Measurements from ENCODE around the gene ALG11.
"Not testable (repeated sequence)": the region's sequence is repeated elsewhere in the genome, so short reads cannot be mapped to it uniquely, and the experiment has no call there.

Gene ALG11

DNA sequence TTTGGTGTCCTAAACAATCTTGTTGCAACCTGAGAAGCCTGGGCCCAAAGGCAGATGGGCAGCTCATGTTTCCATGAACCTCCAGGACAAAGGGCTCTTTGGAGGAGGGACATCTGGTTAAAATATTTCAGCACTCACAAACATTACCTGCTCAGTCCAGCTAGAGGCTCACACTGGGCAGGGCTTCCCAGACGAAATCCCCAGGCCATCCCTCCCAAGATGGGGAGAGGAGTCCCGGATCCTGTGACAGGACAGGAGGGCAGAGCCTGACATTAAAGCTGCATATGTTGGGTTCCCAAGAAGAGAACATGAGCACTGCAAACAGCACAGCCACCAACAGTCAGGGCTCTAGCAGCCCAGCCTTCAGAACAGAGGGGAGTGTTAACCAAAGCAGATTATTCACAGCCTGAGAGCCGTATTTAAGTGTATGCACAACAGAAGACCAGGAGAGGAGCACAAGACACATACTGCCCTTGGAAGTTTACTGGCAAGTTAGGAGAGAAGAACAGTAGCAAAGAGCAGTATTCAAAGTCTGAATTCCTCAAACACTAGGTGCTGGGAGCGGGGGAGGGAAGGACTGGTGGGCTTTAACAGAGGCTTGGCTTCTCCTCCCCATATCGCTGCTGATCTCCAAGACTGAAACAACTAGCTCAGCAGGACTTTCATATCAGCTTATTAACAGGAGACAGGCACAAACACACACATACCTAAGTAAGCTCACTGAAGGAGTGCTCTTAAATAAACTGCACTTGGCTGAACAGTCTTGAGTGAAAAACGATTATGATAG is 13.3 kb upstream of the ALG11 start:
- DNase-seq: no peak

DNA sequence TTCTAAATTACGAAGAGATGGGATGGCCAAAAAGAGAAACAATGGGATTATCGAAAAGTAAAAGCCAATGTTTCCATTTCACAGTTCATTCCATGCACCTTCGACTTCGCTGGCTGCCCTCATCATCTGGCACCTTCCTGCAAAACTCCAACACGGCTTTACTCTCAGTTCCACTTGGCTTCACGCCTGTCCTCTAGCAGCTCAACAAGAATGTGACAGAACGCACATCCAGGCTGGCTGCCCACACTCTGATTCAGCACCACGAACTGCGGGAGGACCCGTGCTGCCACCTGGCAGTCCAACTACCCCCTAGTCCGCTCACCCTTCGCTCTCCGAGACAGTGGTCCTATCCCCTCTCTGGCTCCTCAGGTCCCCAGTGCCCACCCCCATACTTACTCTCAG is 12.7 kb upstream of the ALG11 start:
- DNase-seq: no peak

DNA sequence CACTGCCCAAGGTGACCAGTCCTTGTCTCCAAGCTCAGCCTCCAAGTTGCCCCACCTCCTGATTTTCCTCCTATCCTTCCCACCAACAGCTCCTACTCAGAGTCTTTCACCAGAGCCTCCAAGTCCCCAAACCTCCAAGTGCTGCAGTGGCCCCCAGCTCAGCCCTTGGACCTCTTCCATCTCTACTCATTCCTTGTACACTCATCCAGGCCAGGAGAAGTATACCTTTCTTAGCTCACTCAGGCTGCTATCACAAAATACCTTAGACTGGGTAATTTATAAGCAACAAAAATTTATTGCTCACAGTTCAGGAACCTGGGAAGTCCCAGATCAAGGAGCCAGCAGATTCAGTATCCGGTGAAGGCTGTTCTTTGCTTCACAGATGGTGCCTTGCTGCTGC is 12.3 kb upstream of the ALG11 start:
- no peak for DNase-seq

DNA sequence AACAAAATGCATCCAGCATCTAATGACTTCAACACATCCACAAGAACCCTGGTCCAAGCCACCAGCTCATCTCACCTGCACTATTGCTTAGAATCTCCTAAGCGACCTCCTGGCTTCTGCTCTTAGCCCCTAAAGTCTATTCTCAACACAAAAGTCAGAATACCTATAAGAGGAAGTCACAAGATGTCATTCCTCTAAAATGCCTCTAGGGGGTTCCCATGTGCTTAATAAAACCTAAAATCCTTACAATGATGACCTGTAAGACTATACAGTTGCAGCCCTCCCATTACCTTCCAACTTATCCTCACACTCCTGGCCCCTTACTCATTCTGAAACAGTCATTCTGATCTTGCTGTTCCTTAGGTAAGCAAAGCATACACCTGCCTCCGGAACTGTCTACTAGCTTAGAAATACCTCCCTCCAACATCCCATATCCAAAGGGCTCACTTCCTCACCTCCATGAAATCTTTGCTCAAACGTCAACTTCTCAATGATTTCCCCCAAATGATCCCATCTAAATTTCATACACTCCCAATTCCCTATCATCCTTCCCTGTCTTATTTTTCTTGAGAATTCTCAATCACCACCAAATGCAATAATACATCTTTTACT is 11.0 kb upstream of the ALG11 start:
- no peak for DNase-seq

DNA sequence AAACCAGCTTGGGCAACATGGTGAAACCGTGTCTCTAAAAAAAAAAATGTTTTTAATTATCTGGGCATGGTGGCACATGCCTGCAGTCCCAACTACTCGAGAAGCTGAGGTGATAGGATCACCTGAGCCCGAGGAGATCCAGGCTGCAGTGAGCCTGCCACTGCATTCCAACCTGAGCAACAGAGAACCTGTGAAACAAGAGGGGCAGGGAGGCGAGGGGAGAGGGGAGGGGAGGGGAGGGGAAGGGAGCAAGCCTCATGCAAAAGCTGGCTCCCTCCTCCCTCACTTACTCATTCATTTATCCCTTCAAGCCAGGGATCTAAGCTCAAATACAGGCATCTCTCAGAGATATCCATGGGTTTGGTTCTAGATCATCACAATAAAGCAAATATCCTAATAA is 9.8 kb upstream of the ALG11 start:
- no peak for DNase-seq

DNA sequence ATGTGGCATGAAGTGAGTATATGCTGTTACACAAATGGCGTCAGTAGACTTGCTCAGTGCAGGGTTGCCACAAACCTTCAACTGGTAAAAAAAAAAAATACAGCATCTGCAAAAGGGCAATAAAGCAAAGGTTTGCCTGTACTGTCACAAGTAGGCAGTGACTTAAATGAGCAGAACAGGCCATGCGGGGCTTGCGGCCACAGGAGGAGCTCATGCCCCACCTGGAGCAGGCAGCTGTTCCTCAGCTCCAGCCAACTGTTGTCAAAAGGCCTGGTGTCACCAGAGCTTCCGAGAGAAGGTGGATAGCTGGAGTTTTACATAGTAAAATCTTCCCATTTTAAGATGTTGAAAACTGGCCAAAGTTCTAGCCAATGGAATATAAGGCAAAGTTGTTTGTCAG is 8.7 kb upstream of the ALG11 start:
- no peak for DNase-seq

DNA sequence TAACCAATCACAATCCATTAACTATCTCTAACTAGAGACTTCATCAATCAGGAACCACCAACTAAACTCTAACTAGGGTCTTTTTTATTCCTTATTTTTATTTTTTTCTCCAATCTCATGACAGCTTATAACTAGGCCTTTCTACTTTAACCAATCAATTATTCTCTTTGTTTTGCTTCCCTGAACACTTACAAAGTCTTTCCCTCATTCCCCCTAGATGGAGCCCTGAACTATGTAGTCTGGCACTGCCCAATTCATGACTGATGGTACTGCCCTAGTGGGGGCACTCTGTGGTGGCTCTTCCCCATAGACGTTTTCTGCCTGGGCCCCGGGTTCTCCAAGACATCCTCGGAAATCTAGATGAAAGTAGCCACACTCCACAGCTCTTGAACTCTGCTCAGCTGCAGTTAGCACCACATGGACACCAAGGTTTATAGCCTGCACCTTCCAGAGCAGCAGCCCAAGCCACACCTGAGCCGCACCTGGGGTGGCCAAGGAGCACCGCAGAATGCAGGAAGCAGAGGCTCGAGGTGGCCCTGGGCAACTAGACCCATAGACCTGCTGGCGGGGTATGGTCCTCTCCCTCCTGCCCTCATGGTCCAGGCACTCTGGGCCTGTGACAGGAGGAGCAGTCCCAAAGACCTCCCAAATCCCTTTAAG is 7.6 kb upstream of the ALG11 start:
- DNase-seq: no peak

DNA sequence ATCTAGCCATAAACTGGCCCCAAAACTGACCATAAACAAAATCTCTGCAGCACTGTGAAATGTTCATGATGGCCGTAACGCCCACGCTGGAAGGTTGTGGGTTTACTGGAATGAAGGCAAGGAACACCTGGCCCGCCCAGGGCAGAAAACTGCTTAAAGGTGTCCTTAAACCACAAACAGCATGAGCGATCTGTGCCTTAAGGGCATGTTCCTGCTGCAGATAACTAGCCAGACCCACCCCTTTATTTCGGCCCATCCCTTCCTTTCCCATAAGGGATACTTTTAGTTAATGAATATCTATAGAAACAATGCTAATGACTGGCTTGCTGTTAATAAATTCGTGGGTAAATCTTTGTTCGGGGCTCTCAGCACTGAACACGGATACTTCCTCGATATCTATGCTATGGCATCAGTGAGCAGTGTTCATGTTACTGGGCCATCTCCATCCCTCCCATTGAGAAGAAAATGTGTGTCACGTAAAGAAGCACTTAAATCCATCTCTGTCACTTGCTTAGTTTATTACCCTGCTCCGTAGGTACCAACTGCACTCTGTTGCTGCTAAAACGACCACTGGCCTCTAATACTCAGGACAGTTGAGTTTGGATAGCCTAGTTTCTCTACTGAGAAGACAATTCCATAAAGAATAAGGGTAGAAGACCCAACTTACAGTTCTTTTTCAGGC is 6.2 kb upstream of the ALG11 start:
- no peak for DNase-seq

DNA sequence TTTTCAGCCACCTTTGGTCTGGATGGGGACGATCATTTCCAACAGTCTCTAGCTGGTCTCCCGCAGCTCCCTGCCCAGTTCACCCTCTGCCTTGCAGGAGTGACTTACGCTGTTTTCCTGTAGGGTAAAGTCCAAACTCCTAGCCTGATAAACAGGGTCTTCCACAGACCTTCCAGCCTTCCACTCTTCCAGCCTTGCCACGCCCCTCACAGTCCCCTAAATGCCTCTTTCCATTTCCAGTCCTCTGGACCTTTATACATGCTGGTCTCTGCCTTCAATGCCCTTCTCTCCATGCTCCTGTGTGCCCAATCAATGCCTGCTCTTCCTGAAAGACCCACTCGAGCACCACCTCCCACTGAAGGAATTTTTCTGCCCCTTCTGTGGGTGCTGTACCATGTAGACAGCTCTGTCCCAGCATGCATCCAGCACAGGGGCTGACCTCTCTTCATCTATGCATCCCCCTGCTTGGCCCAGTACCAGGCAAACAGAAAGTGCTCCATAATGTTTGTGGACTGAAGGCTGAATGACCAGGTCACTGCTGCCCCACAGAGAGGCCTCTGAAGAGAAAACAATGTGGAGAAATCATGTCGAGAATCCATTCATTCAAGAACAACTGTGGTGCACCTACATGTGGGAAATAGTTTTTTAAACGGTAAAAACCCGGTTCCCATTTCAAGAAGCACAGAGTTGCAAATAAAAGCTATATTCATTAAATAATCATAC is 5.5 kb upstream of the ALG11 start:
- no peak for DNase-seq

DNA sequence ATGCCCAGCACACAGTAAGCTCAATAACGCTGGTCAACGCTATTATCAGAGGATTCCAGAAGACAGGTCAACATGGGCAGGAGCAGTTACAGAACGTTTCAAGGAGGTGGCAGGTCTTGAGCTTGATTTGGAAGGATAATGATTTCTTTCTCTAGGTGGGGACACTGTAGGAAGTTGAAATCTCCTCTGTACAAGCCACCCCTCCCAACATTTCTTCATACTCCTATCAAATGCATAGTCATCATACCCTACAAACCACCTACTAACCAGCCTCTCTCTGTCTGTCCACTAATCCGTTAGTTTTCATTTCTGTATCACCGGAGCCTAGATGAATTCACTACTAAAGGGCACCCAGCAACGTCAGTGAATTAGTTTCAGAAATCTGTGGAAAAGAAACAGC is 2.3 kb upstream of the ALG11 start:
- no peak for DNase-seq

DNA sequence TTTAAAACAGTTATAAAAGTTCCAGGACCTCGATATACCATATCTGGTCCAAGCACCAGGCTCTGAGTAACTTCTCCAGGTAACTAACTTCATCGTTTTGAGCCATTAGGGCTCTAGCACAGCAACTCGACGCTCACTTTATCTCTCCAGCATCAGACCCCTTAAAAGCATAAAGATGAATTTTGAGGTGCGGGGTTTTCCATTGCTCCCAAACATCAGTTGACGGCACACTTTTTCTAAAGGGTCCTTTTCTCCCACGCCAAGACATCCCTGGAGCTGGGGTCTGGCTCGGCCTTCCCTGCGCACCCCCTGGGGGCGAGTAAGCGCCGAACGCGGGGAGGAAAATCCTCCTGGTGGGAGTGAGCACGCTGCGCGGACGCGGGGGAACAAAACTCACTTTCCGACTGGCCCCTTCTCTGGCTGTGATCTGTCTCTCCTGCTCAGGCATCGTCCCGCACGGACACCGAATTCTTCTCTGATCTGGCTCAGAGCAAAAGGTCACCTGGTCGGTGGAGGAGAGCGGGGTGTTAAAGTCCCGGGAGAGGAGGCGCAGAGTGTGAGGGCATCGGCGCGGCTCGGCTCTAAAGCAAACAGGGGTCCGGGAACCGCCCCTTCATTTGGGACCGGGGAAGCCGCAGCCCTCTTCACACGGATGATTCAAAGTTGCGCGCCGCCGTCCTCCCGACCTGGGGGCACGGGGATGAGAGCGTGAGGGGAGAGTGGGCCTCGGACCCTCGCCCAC is 1.1 kb upstream of the ALG11 start, which contains the start of gene ATP7B:
TSS of gene ATP7B (minus strand) at position 561 of the 742 bp plus-strand sequence. CDS start at position 448, 113 bp downstream.
- no peak for DNase-seq

DNA sequence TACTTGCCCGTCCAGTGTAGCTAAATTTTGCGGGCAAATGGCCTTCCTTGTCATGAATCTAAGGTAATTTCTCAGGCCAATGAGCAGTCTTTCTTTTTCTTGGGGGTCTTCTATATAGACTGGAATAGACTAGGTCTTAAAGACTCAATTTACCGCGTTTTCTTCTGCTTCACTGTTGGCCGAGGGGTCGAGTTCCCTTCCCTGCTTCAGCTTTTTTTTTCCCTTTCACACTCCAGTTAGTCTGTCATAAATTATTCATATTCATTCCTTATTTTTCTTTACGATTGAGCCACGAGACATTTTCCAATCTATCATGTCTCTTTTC is 276 bp downstream of the ALG11 start:
- DNase-seq: no peak

DNA sequence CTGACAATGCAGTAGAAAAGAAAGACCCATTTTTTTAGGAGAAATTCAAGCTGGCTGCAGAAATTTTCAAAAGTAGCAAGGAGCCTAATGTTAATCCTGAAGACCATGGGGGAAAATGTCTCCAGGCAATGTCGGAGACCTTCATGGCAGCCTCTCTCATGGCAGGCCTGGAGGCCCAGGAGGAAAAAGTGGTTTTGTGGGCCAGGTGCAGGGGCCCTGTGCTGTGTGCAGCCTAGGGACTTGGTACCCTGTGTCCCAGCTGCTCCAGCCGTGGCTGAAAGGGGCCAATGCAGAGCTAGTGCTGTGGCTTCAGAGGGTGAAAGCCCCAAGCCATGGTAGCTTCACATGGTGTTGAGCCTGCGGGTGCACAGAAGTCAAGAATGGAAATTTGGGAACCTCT is 4.1 kb downstream of the ALG11 start:
- DNase-seq: no peak

DNA sequence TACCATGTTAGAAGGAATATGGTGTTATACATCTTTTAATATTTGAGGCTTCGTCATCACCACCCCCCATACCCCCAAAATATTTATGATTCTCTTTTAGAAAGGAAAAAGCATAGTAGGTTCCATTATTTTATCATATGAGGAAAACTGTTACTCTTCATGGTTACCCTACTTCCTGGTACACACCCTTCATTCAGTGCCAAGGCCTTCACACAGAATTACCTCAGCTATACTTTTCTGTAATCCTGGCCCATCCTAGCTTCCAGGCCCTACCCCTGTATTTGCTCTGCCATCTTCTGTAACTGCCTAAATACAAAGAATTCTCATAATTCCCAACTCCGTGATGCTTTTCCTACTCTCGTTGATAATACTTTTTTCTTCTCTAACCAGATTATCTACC is 8.0 kb downstream of the ALG11 start:
- no peak for DNase-seq

DNA sequence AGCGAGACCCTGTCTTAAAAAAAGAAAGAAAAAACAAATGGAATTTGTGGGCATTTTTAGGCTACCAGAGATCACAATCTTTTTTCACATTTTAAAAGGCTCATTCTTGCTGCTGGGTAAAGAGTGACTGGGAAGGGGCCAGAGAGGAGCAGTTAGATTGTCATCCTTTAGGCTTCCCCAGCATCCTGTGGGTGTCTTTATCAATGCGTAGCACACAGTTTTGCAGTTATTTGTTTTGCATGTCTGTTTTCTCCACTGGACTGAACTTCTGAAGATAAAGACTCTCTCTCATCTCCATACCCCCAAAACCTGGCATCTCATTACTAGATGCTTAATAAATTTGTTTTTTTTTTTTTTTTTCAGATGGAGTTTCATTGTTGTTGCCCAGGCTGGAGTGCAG is 10.2 kb downstream of the ALG11 start:
- DNase-seq: no peak

DNA sequence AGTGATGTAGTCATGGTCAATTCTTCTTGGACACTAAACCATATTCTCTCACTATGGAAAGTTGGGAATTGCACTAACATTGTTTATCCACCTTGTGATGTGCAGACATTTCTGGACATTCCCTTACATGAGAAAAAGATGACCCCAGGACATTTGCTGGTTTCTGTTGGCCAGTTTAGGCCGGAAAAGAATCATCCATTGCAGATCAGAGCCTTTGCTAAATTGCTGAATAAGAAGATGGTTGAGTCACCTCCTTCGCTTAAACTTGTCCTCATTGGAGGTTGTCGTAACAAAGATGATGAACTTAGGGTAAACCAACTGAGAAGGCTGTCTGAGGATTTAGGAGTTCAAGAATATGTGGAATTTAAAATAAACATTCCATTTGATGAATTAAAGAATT is 12.3 kb downstream of the ALG11 start, which contains the start of gene UTP14C:
TSS of gene UTP14C (plus strand) at position 211 of the 400 bp plus-strand sequence. CDS start 4,114 bp downstream, outside the sequence.
- no peak for DNase-seq

DNA sequence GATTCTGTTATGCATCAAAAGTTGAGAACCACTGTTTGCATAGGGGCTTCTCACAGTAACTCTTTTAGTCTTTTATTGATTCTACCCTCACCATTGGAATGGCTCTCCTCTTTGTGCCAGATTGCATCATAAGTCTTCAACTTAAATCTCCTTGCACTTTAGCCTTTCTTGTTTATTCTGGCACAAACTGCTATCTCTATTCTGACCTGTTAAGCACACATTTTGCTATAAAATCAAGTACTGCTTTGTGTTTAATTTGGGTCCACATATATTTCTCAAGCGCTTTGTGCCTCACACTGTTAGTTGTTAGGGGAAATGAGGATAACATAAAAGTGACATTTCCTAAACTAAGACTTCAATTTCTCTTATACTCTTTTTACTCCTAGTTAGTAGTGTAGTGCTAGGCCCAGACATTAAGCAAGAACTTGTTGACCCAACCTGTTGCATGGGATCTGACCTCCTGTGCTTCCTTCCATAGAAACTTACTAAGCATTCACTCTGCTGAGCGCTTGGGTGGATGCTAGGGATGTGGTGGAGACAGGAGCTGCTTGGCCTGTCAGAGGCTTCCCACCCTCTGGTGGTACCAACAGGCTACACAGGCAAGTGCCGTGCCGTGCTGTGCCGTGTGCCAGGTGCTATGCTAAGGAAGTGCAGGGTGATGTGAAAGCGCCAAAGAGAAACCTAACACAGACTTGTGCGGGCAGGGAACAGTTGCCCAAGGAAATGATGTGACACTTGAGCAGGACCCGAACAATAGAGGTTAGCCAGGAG is 13.5 kb downstream of the ALG11 start:
- no peak for DNase-seq

DNA sequence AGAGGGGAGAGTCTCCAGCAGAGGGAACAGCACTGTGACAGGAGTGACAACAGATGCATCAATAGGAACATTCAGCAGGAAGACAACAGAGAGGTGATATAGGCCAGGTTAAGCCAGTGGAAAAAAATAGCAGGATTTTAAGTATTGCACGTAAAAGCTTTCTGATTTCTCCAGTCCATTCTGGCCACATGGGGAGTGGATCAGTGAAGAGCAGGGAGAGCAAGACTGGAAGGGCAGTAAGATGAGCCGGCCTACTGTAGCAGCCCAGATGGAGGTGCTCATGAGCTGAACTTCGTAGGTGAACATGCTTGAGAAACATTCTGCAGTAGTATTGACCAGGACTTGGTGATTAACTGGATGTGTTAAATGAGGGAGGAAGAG is 14.0 kb downstream of the ALG11 start:
- no peak for DNase-seq

DNA sequence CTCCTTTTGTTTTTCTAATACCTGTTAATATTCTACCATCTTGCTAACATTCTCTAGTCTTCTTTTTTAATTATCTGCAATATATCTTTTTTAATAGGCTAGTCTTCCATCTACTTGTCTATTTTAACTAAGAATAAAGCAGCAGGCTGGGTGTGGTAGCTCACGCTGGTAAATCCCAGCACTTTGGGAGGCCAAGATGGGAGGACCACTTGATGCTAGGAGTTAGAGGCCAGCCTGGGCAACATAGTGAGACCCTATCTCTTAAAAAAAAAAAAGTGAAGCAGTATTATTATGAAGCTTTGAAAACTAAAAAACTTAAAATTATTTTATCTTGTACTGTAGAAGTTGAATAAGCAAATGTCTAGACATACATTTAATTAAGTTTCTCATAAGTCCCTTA is 15.6 kb downstream of the ALG11 start:
- no peak for DNase-seq

DNA sequence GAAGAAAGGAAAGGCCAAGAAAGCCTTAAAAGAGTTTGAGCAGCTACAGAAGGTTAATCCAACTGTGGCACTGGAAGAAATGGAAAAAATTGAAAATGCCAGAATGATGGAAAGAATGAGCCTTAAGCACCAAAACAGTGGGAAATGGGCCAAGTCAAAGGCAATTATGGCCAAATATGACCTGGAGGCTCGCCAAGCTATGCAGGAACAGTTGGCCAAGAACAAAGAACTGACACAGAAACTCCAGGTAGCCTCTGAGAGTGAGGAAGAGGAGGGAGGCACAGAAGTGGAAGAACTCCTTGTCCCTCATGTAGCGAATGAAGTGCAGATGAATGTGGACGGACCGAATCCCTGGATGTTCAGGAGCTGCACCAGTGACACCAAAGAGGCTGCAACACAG is 17.4 kb downstream of the ALG11 start:
- no peak for DNase-seq

DNA sequence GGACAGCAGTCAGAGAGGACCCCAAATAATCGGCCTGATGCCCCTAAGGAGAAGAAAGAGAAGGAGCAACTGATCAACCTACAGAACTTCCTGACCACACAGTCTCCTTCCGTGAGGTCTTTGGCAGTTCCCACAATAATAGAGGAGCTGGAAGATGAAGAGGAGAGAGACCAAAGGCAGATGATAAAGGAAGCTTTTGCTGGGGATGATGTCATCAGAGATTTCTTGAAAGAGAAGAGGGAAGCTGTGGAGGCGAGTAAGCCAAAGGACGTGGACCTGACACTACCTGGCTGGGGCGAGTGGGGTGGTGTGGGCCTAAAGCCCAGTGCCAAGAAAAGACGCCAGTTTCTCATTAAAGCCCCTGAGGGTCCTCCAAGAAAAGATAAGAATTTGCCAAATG is 18.2 kb downstream of the ALG11 start:
- not testable (repeated sequence) for DNase-seq

Data from CD4-positive, alpha-beta T cell treated with Interferon gamma for 1 hour (primary cell).